Tibial nerve (tissue), 4 donors: ENCODE results near the gene GBF1. TPM values are rescaled to one million over a fixed set of nuclear protein-coding genes. Genes with fewer than 3 reads are reported as not detected.

Experiments used
- DNase-seq, 2 donors: peaks; one replicate each; pipeline ENCODE4 v3.0.0-alpha.2; 2019; ENCODE audit warnings: low spot score in 2 of 2
- H3K27ac ChIP-seq, 4 donors: fragments of 200-600 bp; sonication (generic) in 3 of 4; one replicate each; pipeline ENCODE4 v1.5.1; 2017 to 2019; ENCODE audit warnings: mild to moderate bottlenecking in 1 of 4
- H3K27me3 ChIP-seq, 2 donors: fragments of 200-600 bp; sonication (generic) in 1 of 2; one replicate each; pipeline versions ENCODE4 v1.5.1 to v1.6.0; 2017 to 2019
- H3K36me3 ChIP-seq, 3 donors: fragments of 200-600 bp; sonication (generic); one replicate each; pipeline ENCODE4 v1.5.1; 2018 to 2019
- H3K4me1 ChIP-seq, 4 donors: fragments of 200-600 bp; sonication (generic) in 3 of 4; one replicate each; pipeline ENCODE4 v1.5.1; 2017 to 2019
- H3K4me3 ChIP-seq, 4 donors: fragments of 200-600 bp; sonication (generic) in 3 of 4; one replicate each; pipeline ENCODE4 v1.5.1; 2017 to 2019; ENCODE audit warnings: mild to moderate bottlenecking in 1 of 4, moderate library complexity in 1 of 4
- H3K9me3 ChIP-seq, 4 donors: fragments of 200-600 bp; sonication (generic) in 3 of 4; one replicate each; pipeline ENCODE4 v1.5.1; 2017 to 2019
- CTCF ChIP-seq, 5 experiments: fragments of 200-600 bp in 3 of 5; fragments of 450-650 bp in 2 of 5; sonication (generic) in 3 of 5; IDR thresholded peaks; one replicate each; pipeline ENCODE4 v1.5.1; 2016 to 2019; ENCODE audit warnings: antibody characterized with exemption in 5 of 5, mild to moderate bottlenecking in 3 of 5, moderate library complexity in 2 of 5
- EP300 ChIP-seq, 2 donors: sonication (generic); formaldehyde crosslinking; IDR thresholded peaks; one replicate each; pipeline ENCODE4 v1.6.1; 2017; ENCODE audit warnings: antibody characterized with exemption in 2 of 2, mild to moderate bottlenecking in 1 of 2
- POLR2A ChIP-seq, 2 donors: fragments of 450-650 bp; IDR thresholded peaks; one replicate each; pipeline ENCODE4 v1.6.1; 2017; ENCODE audit warnings: antibody characterized with exemption in 2 of 2, mild to moderate bottlenecking in 2 of 2, moderate library complexity in 2 of 2
- WGBS, 2 donors: methylation state at CpG; one replicate each; pipeline ENCODE4 v1.1.5; 2018; 5-methylcytosine and 5-hydroxymethylcytosine counted together
- total RNA-seq, 4 donors: library from RNA; depleted of rRNA; stranded (reverse); fragments of >200 nt; gene quantifications; one replicate each; pipeline ENCODE4 v1.1.0, GENCODE V29; 2016

GBF1 gene
- total RNA-seq, 4 donors from 2014 or later, result 31.0 to 38.0 (median 36.1) TPM

- H3K4me3 ChIP-seq, result no peak overlapping the region
- WGBS, 2 donors, result 92 to 96% methylated on average over 3 of the region's 3 CpGs
- no peaks in the 10 kb centered on the region for H3K36me3 ChIP-seq
- no peaks in the 10 kb centered on the region for H3K9me3 ChIP-seq
- TF ChIP-seq CTCF (IDR thresholded peaks at IDR 0.05) (no peak), EP300 (IDR thresholded peaks at IDR 0.05) (peak in 1 of 2 donors; percentile 45)
- peak in 1 of 2 donors; percentile 60 for DNase-seq
- H3K27me3 ChIP-seq, result no peaks in the 10 kb centered on the region
- H3K4me1 ChIP-seq, result peaks cover 0 to 10% (median 0%) of the 10 kb centered on the region in 4 donors
- H3K27ac ChIP-seq, result no peak overlapping the region
These were observed 89.9 kb downstream of the GBF1 start for GRCh38 chr10:102335184-102335583.

- TF ChIP-seq EP300 (IDR thresholded peaks at IDR 0.05) (no peak), POLR2A (IDR thresholded peaks at IDR 0.05) (no peak), CTCF (IDR thresholded peaks at IDR 0.05) (no peak)
- DNase-seq, result no peak
- Histone ChIP-seq H3K4me3 (no peak overlapping the region), H3K27me3 (no peaks in the 10 kb centered on the region), H3K9me3 (no peaks in the 10 kb centered on the region), H3K4me1 (no peaks in the 10 kb centered on the region), H3K27ac (no peak overlapping the region), H3K36me3 (peaks cover 0 to 23% (median 0%) of the 10 kb centered on the region in 3 donors)
- 67 to 74% methylated on average over 2 of the region's 2 CpGs for WGBS, 2 donors
These were observed 95.8 kb downstream of the GBF1 start for GRCh38 chr10:102341038-102341688.

DNA sequence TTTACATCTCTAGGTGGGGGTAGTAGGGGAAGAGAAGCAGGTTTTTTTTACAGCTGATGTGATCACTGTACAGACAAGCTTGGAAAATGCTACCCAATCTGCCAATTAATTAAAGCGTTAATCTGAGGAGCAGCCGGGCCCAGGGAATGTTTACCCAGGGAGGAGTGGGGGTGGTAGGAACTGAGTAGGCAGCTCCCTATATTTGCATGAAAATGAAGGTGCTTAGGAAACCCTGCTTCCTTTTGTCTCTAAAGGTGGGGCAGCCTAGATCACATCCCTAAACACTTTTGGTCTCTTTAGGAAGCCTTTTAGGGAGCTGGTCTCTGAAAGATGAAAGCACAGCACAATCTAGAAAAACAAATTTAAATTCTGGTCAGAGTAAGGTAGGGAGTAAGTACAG lies 97.1 kb downstream of the GBF1 start:
- Histone ChIP-seq H3K4me3 (no peak overlapping the region), H3K9me3 (no peaks in the 10 kb centered on the region), H3K27ac (no peak overlapping the region), H3K36me3 (peaks cover 0 to 36% (median 0%) of the 10 kb centered on the region in 3 donors), H3K4me1 (no peaks in the 10 kb centered on the region), H3K27me3 (no peaks in the 10 kb centered on the region)
- no peak for DNase-seq
- TF ChIP-seq CTCF (IDR thresholded peaks at IDR 0.05) (no peak), EP300 (IDR thresholded peaks at IDR 0.05) (no peak), POLR2A (IDR thresholded peaks at IDR 0.05) (no peak)
- WGBS, 2 donors, result 38 to 54% methylated on average over 2 of the region's 2 CpGs

DNA sequence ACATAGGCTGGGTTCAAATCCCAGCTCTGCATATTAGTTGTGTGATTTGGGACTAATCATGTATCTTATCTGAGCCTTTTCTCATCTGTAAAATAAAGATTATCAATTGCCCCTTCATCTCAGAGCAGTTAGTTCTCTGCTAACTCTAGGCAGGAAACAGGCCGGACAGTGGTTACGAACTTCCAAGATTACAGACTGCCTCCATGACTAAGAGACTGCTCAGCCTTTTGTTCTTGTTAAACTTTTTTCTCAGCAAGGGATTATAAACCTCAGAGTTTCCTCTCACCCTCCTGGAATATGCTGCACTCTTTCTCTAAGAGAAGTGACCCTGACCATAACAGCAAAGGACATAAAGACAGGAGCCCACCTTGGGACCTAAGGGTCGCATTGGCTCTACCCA lies 97.6 kb downstream of the GBF1 start:
- Histone ChIP-seq H3K4me3 (no peak overlapping the region), H3K27ac (no peak overlapping the region), H3K36me3 (peaks cover 0 to 41% (median 0%) of the 10 kb centered on the region in 3 donors), H3K4me1 (no peaks in the 10 kb centered on the region), H3K9me3 (no peaks in the 10 kb centered on the region), H3K27me3 (no peaks in the 10 kb centered on the region)
- 87 to 89% methylated on average over 3 of the region's 3 CpGs for WGBS, 2 donors
- TF ChIP-seq CTCF (IDR thresholded peaks at IDR 0.05) (no peak), POLR2A (IDR thresholded peaks at IDR 0.05) (no peak), EP300 (IDR thresholded peaks at IDR 0.05) (no peak)
- DNase-seq, result no peak

DNA sequence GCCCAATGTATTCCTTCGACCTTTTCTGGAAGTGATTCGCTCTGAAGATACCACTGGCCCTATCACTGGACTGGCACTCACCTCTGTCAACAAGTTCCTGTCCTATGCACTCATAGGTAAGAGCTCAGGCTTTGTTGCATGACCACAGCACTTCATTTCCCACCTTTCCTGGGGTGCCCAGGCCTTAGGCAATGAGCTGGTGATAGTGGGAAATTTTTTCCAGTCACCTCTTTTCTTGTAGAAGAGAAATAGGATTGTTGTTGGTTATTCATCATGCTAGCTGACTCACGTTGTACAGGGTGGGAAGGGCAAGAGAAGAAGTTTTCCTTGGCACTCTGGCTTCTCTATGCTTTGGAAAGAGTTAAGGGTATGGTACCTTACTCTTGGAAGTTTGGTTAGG lies 98.7 kb downstream of the GBF1 start:
- no peak overlapping the region for H3K27ac ChIP-seq
- TF ChIP-seq POLR2A (IDR thresholded peaks at IDR 0.05) (no peak), EP300 (IDR thresholded peaks at IDR 0.05) (no peak), CTCF (IDR thresholded peaks at IDR 0.05) (no peak)
- H3K27me3 ChIP-seq, result no peaks in the 10 kb centered on the region
- DNase-seq, result no peak
- H3K9me3 ChIP-seq, result no peaks in the 10 kb centered on the region
- no peaks in the 10 kb centered on the region for H3K4me1 ChIP-seq
- WGBS, 2 donors, result 77 to 85% methylated on average over 3 of the region's 3 CpGs
- no peak overlapping the region for H3K4me3 ChIP-seq
- peaks cover 0 to 47% (median 0%) of the 10 kb centered on the region in 3 donors for H3K36me3 ChIP-seq
